Liver (tissue), 9 donors: ENCODE results near the gene SPTBN1. TPM values are rescaled to one million over a fixed set of nuclear protein-coding genes. Genes with fewer than 3 reads are reported as not detected.

ENCODE experiments used
- DNase-seq: peaks from one replicate; pipeline ENCODE4 v3.0.0-alpha.2; 2017; ENCODE audit warnings: low spot score
- H3K27ac ChIP-seq, 2 donors: one replicate each; pipeline ENCODE4 v1.7.0; 2013; ENCODE audit warnings: inconsistent platforms in 2 of 2, low read length in 2 of 2, control low read depth in 1 of 2, low read depth in 1 of 2, mild to moderate bottlenecking in 1 of 2
- H3K27me3 ChIP-seq, 4 donors: one replicate each; pipeline versions ENCODE4 v1.6.1 to v1.7.0; 2013; ENCODE audit warnings: low read length in 3 of 4, inconsistent platforms in 1 of 4, mild to moderate bottlenecking in 1 of 4, moderate library complexity in 1 of 4; ENCODE audit not compliant: control insufficient read depth in 4 of 4, insufficient read depth in 4 of 4
- H3K36me3 ChIP-seq, 4 donors: one replicate each; pipeline versions ENCODE4 v1.6.1 to v1.7.0; 2013; ENCODE audit warnings: low read length in 3 of 4, mild to moderate bottlenecking in 3 of 4, low read depth in 1 of 4, moderate library complexity in 1 of 4; ENCODE audit not compliant: control insufficient read depth in 4 of 4, insufficient read depth in 3 of 4
- H3K4me1 ChIP-seq, 4 donors: one replicate each; pipeline versions ENCODE4 v1.6.1 to v1.7.0; 2013; ENCODE audit warnings: low read length in 3 of 4, mild to moderate bottlenecking in 3 of 4, moderate library complexity in 1 of 4; ENCODE audit not compliant: control insufficient read depth in 4 of 4, insufficient read depth in 4 of 4
- H3K4me3 ChIP-seq, 3 donors: one replicate each; pipeline versions ENCODE4 v1.6.1 to v1.7.0; 2013; ENCODE audit warnings: low read length in 3 of 3, control low read depth in 1 of 3, low read depth in 1 of 3, mild to moderate bottlenecking in 1 of 3
- H3K9ac ChIP-seq, 2 donors: one replicate each; pipeline ENCODE4 v1.7.0; 2013; ENCODE audit warnings: low read length in 2 of 2, mild to moderate bottlenecking in 2 of 2, moderate library complexity in 2 of 2, control low read depth in 1 of 2, low read depth in 1 of 2
- H3K9me3 ChIP-seq, 4 donors: one replicate each; pipeline versions ENCODE4 v1.6.1 to v1.7.0; 2013; ENCODE audit warnings: low read length in 3 of 4; ENCODE audit not compliant: control insufficient read depth in 4 of 4
- FOXA1 ChIP-seq: IDR thresholded peaks from 2 replicates; pipeline ENCODE4 v1.6.1; 2016; ENCODE audit warnings: antibody characterized with exemption
- FOXA2 ChIP-seq: IDR thresholded peaks from 2 replicates; pipeline ENCODE4 v1.6.1; 2016; ENCODE audit warnings: antibody characterized with exemption
- HNF4A ChIP-seq, 2 donors: conservative IDR thresholded peaks; 2 replicates each; pipeline ENCODE4 v1.6.1; 2016; ENCODE audit warnings: antibody characterized with exemption in 2 of 2, mild to moderate bottlenecking in 2 of 2
- HNF4G ChIP-seq: IDR thresholded peaks from 2 replicates; pipeline ENCODE4 v1.6.1; 2016; ENCODE audit warnings: antibody characterized with exemption
- JUND ChIP-seq, 2 donors: IDR thresholded peaks; 2 replicates each; pipeline ENCODE4 v1.6.1; 2016; ENCODE audit warnings: antibody characterized with exemption in 2 of 2
- NR2F2 ChIP-seq: IDR thresholded peaks from 2 replicates; pipeline ENCODE4 v1.6.1; 2016; ENCODE audit warnings: antibody characterized with exemption
- RAD21 ChIP-seq, 2 donors: IDR thresholded peaks; 2 replicates each; pipeline ENCODE4 v1.6.1; 2016; ENCODE audit warnings: antibody characterized with exemption in 2 of 2, mild to moderate bottlenecking in 2 of 2
- SP1 ChIP-seq: IDR thresholded peaks from 2 replicates; pipeline ENCODE4 v1.6.1; 2018; ENCODE audit warnings: antibody characterized with exemption, mild to moderate bottlenecking
- WGBS: extraction: QIAGEN DNeasy Blood & Tissue Kit; methylation state at CpG from one replicate; pipeline ENCODE4 v1.1.7; 2013; 5-methylcytosine and 5-hydroxymethylcytosine counted together
- polyA plus RNA-seq, 2 donors: library from polyadenylated mRNA; stranded (reverse) in 1 of 2; unstranded in 1 of 2; fragments of 200-250 nt in 1 of 2; fragments of >200 nt in 1 of 2; fragmentation: Nextera tagmentation in 1 of 2; extraction: Ambion mirVana in 1 of 2; gene quantifications; one replicate each; pipeline versions ENCODE4 v1.2.1 to v1.2.3, GENCODE V29; 2013 to 2015
- total RNA-seq, 2 donors: library from RNA; depleted of rRNA; stranded (reverse); fragments of >200 nt; gene quantifications; one replicate each; pipeline ENCODE4 v1.2.3, GENCODE V29; 2014
- TF ChIP-seq, protein P1 (sequence below): IDR thresholded peaks from 2 replicates; pipeline ENCODE4 v1.6.1; 2016; ENCODE audit warnings: antibody characterized with exemption
- TF ChIP-seq, protein P2 (sequence below): IDR thresholded peaks from 2 replicates; pipeline ENCODE4 v1.6.1; 2016; ENCODE audit warnings: antibody characterized with exemption
- TF ChIP-seq, protein P3 (sequence below): fragments of 150-350 bp; IDR thresholded peaks from 2 replicates; pipeline ENCODE4 v1.5.1; 2017; ENCODE audit warnings: improper control_type of control experiment, low read depth, low read length; ENCODE audit not compliant: missing input control
- TF ChIP-seq, protein P4 (sequence below): IDR thresholded peaks from 2 replicates; pipeline ENCODE4 v1.6.1; 2016; ENCODE audit warnings: antibody characterized with exemption
- donor health status: healthy.
- donor health status: healthy.
- donor health status: healthy.
- donor health status: healthy.
- donor health status: healthy.

Gene SPTBN1
- total and polyA plus RNA-seq, 4 donors, result 44.8 to 191 (median 75.9) TPM

DNA sequence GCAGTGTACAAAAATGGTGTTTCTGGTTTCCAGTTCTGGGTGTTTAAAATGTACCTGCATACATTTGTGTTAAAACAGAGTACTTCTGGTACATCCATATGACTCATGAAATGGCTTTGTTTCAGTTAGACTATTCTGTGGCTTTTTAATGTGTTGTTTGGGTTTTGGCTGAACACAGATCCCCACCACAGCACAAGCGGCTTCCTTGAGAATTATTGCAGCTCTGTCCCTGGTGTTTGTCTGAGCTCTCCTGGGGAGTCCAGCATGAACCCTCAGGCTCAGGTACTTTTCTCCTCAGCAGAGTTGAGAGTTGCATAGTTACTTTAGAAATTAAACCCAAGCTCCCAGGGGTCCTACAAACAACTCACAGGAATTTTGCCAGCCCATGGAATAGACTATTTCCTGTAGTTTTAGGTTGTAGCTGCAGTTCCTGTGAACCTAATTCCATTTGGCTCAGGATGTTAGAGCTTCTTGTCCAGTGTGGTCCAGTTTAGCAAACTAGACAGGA lies 202.5 kb downstream of the SPTBN1 start:
- no peak overlapping the region for H3K4me3 ChIP-seq
- no peak for DNase-seq
- no peak overlapping the region for H3K27ac ChIP-seq
- WGBS, result 84% methylated on average over 1 of the region's 1 CpG
- no peaks in the 10 kb centered on the region for H3K27me3 ChIP-seq
- H3K9me3 ChIP-seq, result no peaks in the 10 kb centered on the region
- H3K4me1 ChIP-seq, result peaks cover 0 to 7% (median 2%) of the 10 kb centered on the region in 4 donors
- H3K36me3 ChIP-seq, result peaks cover 12 to 95% (median 82%) of the 10 kb centered on the region in 4 donors
- TF ChIP-seq, protein P1, sequence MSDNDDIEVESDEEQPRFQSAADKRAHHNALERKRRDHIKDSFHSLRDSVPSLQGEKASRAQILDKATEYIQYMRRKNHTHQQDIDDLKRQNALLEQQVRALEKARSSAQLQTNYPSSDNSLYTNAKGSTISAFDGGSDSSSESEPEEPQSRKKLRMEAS, result no peak
- TF ChIP-seq HNF4A (conservative IDR thresholded peaks at IDR 0.05) (no peak), SP1 (no peak), NR2F2 (no peak), FOXA2 (no peak), HNF4G (no peak)
- TF ChIP-seq, protein P2, sequence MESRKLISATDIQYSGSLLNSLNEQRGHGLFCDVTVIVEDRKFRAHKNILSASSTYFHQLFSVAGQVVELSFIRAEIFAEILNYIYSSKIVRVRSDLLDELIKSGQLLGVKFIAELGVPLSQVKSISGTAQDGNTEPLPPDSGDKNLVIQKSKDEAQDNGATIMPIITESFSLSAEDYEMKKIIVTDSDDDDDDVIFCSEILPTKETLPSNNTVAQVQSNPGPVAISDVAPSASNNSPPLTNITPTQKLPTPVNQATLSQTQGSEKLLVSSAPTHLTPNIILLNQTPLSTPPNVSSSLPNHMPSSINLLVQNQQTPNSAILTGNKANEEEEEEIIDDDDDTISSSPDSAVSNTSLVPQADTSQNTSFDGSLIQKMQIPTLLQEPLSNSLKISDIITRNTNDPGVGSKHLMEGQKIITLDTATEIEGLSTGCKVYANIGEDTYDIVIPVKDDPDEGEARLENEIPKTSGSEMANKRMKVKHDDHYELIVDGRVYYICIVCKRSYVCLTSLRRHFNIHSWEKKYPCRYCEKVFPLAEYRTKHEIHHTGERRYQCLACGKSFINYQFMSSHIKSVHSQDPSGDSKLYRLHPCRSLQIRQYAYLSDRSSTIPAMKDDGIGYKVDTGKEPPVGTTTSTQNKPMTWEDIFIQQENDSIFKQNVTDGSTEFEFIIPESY, result no peak
- TF ChIP-seq, protein P3, sequence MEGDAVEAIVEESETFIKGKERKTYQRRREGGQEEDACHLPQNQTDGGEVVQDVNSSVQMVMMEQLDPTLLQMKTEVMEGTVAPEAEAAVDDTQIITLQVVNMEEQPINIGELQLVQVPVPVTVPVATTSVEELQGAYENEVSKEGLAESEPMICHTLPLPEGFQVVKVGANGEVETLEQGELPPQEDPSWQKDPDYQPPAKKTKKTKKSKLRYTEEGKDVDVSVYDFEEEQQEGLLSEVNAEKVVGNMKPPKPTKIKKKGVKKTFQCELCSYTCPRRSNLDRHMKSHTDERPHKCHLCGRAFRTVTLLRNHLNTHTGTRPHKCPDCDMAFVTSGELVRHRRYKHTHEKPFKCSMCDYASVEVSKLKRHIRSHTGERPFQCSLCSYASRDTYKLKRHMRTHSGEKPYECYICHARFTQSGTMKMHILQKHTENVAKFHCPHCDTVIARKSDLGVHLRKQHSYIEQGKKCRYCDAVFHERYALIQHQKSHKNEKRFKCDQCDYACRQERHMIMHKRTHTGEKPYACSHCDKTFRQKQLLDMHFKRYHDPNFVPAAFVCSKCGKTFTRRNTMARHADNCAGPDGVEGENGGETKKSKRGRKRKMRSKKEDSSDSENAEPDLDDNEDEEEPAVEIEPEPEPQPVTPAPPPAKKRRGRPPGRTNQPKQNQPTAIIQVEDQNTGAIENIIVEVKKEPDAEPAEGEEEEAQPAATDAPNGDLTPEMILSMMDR, result no peak
- TF ChIP-seq, protein P4, sequence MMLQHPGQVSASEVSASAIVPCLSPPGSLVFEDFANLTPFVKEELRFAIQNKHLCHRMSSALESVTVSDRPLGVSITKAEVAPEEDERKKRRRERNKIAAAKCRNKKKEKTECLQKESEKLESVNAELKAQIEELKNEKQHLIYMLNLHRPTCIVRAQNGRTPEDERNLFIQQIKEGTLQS, result no peak
- H3K9ac ChIP-seq, result no peak overlapping the region

DNA sequence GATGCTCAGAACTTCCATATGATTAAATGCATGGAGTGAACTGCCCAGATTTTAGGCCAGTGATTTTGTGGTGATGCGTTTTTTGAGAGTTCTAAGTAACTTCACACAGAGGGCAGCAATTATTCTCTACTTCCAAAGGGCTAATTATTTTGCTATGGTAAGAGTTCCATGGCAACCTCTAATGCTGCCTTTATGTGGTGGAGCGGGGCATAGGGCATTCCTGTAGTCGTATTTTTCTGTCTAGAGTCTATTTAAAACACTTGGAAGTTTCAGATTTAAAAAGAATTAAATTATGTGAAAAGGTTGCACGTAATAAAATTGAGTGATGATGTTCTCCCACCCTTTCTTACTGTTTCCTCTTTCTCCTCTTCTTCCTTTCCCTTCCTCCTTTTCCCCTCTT lies 203.4 kb downstream of the SPTBN1 start:
- WGBS, result 90% methylated on average over 4 of the region's 4 CpGs
- Histone ChIP-seq H3K4me3 (no peak overlapping the region), H3K9ac (no peak overlapping the region), H3K9me3 (no peaks in the 10 kb centered on the region), H3K4me1 (peaks cover 0 to 10% (median 5%) of the 10 kb centered on the region in 4 donors), H3K27me3 (no peaks in the 10 kb centered on the region), H3K36me3 (peaks cover 8 to 89% (median 78%) of the 10 kb centered on the region in 4 donors), H3K27ac (no peak overlapping the region)
- no peak for DNase-seq
- TF ChIP-seq, protein P3, result no peak
- TF ChIP-seq RAD21 (IDR thresholded peaks at IDR 0.05) (no peak), JUND (IDR thresholded peaks at IDR 0.05) (no peak), FOXA1 (no peak)
- TF ChIP-seq, protein P2, result no peak
- TF ChIP-seq, protein P1, result no peak
